Endothelial cell of hepatic sinusoid (primary cell): ENCODE data around the gene CHKB.

Experiments
- in situ Hi-C: cut with HindIII; loops from 2 replicates; pipeline ENCODE4 v1.10.0; 2017; ENCODE audit warnings: low sequenced_read_pairs

The CHKB gene

DNA sequence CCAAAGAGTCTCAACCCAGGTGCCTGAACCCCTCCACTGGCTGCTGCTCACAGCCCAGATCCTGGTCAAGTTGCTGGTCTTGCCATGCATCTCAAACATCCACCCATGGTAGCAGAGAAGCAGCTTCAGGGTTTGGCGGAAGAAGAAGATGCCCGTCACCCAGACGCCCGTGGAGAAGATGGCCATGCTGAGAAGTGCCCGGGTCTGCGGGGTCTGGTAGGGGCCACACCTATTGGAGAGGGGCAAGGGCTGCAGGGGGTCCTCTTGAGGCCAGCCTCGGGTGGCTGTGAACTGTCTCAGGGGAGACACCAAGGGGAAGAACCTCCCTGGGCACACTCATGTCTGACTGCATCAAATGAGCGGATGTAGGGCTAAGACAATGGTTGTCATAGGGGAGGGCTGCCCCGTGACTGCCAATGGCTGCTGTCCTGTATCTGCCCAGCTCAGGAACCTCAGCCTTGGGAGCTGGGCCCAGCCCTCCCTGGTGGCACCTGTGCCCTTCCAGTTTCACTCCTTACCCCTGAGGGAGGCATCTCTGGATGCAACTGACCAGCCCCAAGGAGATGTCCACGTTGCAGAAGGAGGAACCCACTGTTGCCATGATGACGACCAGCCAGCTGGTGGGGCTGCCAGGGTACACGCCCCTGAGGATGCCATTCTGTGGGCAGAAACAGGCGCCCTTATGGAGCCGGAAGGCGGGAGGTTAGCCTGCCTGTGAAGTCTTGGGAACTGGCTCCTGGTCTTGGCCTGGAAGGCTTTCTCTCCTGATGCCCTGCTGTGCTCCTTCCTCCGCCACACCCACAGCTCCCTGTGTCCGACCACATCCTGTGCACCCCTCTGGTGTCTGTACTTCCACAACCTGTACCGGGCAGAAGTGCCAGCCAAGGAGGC lies 5.6 kb downstream of the CHKB start:
- in situ Hi-C loops, result loop anchor here (5.0 kb wide), 2 partner anchors 50 to 80 kb away; partner anchors contain the start of gene ARSA

- in situ Hi-C loops, result loop anchor here (5.0 kb wide), 2 partner anchors 51 to 79 kb away; partner anchors contain the start of gene ARSA
Measured at GRCh38 chr22:50576070-50576469, 6.6 kb downstream of the CHKB start.

- in situ Hi-C loops, result loop anchor here (5.0 kb wide), 2 partner anchors 52 to 78 kb away; partner anchors contain the start of gene ARSA
Measured at GRCh38 chr22:50575426-50575941, 7.2 kb downstream of the CHKB start.

DNA sequence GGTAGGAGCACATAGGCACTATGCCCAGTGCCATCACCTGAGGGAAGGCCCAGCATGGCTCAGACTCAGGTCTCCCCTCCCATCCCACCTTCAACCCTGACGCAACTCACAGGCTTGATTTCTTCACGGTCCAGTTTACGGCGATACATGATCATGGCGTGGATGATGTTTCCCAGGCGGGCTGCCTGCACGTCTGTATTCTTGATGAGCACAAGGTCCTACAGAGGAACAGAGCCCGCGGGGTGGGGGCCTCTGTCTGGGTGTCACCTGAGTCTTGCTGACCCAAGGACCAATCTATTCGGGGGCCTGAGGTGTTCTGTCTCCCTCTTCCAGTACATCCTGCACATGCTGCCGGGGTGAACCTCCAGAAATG lies 8.3 kb downstream of the CHKB start:
- in situ Hi-C loops, result no loop called here

- in situ Hi-C loops, result no loop called here
Measured at GRCh38 chr22:50573491-50574382, 8.9 kb downstream of the CHKB start.

GRCh38 chr22:50572965-50573364 lies 9.7 kb downstream of the CHKB start:
- in situ Hi-C loops, result no loop called here

DNA sequence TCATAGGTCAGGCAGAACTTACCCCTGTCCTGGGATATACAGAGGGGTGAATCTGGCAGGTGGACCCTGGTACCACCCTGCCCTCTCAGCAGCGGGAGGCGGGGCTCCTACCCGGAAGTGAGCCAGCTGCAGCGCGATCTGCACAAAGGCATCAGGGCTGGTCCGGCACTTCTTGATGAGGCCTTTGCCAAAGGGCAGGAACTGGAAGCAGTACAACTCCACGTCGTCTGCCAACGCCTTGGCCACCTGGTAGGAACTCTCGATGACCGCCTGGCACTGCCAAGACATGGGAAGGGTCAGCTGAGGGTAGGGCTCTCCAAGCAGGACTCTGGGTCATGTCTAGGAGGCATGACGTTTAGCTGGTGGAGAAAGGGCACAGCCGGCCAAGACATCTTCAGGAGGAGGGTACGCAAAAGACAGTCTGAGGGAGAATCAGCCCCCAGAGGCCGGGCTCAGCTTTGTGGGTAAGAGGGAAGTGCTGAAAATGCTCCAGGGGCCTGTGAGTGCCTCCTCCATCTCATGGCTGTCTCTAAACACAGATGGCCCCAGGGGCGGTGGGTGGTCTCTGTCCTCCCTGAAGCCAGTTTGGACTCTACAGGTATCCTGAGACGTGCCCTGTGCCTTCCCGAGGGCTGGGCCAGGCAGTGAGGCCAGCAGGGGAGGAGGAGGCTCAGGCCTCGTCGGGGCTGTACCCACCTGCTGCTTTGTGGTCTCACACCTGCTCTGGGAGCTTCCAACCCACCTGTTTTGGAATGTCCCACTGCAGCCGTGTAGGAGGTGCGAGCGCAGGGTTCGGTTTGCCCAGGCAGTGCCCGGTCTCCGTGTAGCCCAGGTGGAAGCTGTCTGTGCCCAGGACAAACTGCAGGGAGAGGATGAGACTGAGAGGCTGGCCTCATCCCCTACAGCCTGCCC lies 11.1 kb downstream of the CHKB start:
- in situ Hi-C loops, result no loop called here

- in situ Hi-C loops, result no loop called here
Measured at GRCh38 chr22:50570861-50571260, 11.8 kb downstream of the CHKB start.

- in situ Hi-C loops, result no loop called here
Measured at GRCh38 chr22:50569896-50570535, 12.6 kb downstream of the CHKB start.

DNA sequence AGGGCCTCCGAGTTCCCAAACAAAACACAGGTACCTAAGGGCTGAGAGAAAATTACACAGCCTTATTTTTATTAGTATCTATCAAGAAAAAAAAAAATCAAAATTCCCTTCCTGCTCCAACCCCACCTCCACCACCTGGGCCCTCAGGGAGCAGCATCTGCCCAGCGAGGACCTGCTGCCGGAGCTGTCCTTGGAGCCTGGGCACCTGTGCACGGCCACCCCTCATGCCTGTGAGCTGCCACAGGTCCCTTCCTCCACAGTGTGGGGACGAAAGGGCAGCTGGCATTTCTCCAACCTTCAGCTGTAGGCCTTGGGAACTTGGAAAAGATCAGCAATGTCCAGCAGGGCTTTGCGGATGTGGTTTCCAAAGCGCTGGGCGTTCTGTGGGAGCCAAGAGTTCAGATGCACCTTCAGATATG lies 13.6 kb downstream of the CHKB start:
- in situ Hi-C loops, result no loop called here

GRCh38 chr22:50568626-50569025 lies 14.0 kb downstream of the CHKB start:
- in situ Hi-C loops, result no loop called here

DNA sequence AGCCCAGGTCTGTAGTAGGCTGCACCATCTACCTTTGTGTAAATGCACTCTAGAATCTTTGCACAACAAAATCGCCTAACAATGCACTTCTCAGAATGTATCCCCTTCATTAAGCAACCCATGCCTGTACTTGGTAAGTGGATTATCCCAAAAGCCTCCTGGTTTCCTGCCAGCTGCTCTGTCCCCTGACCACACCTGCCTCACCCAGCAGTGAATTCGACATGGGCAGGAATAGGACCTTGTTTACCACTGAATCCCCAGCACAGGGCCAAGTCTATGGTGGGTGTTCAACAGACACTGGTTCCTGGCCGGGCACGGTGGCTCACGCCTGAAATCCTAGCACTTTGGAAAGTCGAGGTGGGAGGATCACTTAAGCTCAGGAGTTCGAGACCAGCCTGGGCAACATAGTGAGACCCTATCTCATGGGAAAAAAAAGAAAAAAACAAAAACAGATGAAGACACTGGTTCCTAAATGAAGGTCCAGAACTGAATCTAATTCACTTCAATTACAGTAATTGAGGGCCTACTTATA lies 14.9 kb downstream of the CHKB start:
- in situ Hi-C loops, result no loop called here

DNA sequence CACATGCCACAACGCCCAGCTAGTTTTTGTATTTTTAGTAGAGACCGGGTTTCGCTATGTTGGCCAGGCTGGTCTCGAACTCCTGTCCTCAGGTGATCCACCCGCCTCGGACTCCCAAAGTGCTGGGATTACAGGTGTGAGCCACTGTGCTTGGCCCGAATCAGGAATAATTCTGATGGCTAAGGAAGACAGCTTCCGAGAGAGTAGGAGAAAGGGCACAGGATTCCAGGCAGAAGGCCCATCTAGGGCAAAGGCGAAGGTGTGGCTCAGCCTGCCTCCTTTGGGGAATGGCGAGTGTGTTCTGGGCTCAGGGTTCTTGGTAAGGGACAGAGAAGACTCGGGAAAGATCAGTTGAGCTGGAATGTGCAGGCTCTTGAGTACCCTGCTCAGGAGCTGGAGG lies 18.4 kb downstream of the CHKB start:
- in situ Hi-C loops, result no loop called here

DNA sequence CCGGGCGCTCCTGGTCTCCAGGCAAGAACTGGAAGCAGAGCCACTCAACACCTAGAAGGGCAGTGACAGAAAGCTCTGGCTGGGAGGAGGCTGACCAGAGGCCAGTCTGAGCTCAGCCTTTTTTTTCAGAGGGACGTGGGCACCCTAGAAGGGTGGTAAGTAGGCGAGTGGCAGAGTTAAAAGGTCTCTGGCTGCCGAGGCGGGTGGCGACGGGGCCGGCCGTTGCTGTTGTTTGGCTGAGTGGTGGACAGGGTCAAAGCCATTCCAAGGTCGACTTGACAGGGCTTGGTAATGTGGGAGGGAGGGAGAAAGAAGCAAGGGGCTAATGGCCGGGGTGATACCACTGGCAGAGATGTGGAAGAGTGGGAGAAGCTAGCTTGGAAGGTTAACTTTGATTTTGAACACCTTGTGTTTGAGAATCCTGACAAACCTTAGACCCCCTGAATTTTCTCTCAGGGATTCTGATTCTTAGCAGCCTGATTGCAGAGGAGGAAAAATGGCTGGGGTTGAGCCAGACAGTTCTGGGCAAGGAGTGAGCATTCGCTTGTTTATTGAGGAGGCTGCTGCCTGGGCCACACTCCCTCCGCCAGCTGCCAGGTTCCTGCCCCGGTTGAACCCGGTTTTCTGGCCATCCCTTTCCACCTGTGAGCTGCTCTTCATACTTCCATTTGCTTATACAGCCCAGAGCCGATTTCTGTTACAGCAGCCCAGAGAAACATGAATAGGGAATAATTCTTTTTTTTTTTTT lies 19.1 kb downstream of the CHKB start:
- in situ Hi-C loops, result no loop called here

DNA sequence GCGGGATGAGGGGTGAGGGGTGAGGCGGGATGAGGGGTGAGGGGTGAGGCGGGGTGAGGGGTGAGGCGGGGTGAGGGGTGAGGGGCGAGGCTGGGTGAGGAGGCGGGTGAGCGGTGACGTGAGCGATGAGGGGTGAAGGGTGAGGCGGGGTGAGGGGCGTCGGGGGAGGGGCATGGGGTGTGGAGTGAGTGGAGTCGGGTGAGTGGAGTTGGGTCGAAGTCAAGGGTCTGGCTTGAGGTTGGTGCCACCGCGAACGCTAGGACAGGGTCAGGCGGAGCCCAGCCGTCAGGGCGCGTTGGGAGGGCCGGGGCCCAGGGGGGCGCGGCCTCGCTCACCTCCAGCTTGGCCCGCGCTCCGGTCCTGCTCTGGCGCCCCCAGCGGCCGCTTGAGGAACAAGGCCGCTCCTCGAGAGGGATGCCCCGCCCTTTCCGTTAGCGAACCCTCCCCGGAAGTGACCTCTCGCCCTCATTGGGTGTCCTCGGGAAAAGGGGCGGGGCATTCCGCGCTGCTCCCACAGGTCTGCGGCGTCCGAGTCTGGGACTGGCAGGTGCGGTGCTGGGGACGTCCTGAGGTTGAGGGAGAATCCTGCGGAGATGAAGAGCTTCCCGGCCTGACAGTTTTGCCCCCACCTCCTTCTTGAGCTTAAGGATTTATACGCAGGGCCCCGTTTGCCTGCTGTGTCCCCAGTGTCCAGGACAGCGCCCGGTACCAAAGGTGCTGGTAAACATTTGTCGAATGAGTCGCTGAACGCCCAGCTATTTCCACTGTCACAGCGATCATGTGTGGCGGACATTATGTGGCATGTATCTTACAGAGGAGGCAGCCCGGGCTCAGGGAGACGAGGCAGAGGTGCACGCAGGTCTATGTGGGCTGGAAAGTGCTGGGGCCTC lies 19.9 kb downstream of the CHKB start, which contains the start of gene SYCE3:
TSS of gene SYCE3 (minus strand) at position 397 of the 890 bp plus-strand sequence. CDS start 6,514 bp downstream, outside the sequence.
- in situ Hi-C loops, result no loop called here

DNA sequence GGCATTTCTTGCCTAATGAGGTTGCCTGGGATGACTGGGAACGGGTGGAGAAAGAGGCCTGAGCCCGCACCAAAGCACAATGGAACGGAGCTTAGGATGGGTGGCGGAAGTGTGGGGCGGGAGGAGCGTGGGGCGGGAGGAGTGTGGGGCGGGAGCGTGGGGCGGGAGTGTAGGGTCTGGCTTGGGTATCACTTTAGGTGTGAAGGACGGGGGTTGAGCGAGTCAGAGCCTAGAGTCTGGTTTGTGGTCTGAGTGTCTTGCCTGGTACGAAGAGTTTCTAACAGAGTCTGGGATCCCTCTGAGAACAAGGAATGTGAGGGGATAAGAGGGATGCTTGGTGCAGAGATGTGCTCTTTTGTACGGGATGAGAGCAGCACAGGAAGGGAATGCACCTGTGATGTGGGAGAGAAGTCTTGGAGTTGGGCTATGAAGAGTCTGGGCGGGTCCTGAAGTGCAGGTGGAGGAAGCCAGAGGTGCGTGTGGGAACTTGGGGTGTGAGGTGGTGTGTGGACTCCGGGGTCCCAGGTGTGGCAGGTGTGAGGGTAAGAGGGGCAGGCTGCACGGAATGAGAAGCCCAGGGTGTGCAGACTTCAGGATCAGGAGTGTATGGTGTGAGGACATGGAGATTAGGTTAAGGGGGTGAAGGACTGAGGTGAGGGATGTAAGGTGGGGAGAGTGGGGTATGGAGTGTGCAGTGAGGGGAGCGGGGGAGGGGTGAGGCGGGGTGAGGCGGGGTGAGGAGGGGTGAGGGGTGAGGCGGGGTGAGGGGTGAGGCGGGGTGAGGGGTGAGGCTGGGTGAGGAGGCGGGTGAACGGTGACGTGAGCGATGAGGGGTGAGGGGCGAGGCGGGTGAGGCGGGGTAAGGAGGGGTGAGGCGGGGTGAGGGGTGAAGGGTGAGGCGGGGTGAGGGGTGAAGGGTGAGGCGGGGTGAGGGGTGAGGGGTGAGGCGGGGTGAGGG lies 21.0 kb downstream of the CHKB start:
- in situ Hi-C loops, result no loop called here

GRCh38 chr22:50560034-50560433 lies 22.6 kb downstream of the CHKB start:
- in situ Hi-C loops, result no loop called here
